NCI-H146 (cell line): Measurements from ENCODE around the gene PROCA1.
"Not testable (repeated sequence)": the region's sequence is repeated elsewhere in the genome, so short reads cannot be mapped to it uniquely, and the experiment has no call there.

Experiments
- DNase-seq: peaks from one replicate; lab custom pipeline; 2025; lab: John Stamatoyannopoulos, UW

The PROCA1 gene

DNA sequence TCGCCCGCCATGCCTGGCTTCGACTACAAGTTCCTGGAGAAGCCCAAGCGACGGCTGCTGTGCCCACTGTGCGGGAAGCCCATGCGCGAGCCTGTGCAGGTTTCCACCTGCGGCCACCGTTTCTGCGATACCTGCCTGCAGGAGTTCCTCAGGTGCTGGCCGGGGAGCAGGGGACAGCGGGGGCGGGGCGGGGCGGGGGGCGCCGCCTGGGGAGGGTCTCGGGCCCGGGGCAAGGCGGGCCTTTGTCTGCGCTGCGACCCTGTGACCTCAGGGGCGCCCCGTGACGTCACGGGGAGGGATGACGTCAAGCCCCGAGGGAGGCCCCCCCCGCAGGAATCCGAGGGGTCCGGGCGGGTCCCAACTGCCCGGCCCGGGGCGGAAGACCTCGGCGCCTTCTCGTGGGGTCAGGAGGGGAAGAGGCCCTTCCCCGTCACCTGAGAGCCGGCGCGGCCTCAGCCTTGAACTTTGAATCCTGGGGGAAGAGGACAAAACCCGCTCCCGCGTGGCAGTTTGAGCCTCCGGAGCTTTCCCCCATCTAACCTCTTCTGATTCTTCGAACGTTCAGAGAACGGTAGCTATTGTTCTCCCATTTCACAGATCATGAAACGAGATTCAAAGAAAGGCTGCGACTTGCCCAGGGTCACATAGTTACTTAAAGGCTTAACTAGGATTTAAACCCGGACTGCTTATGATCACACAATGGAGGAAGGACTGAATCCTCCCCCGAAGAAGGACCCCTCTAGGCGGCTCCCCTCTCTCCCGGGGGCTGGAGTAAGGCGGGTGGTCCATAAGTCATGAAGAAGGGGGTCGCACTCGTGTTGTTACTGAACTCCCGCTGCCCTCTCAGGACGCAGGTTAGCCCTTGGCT, 32.6 kb upstream of the PROCA1 start:
- peak; percentile 53 for DNase-seq

DNA sequence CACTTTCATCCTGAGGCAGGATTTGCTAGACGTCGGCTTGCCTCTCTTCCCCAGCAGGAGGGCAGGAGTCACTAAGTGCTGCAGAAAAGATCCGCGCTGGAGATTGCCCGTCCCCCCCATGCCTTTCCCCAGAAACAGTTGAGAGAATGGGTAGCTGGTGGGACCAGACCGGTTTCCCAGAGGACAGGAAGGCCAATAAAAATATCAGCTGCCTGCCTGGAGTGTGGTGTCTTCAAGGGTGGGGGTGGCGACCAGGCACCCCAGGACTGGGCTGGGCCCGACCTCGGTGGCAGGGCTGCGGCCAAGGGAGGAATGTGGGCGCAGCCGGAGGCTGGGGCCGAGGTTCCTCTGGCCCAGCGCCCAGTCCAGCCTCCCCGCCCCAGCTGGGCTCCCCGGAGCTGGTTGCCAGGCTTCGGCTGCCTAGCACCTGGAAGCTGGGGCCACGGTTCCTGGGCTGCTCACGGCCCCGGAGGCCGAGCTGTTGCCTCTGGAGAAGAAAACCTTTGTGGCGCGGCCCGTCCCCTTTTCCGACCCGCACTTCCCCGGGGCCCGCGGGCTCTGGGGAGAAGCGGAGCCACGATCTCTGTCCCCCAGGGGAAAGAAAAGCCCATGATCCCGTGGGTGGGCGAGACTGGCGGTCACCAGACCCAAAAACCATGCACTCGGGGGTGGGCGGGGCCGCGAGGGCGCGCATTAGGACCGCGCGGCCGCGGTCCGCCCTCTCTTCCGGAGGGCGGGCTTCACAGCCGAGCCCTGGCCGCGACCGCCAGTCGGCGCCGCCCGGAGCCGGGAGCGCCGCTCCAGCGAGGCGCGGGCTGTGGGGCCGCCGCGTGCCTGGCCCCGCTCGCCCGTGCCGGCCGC, 31.8 kb upstream of the PROCA1 start, which contains the start of gene TRAF4:
TRAF4 (plus strand) TSS at position 769 of the 861 bp plus-strand sequence. CDS start 102 bp downstream, outside the sequence.
- peak; percentile 80 for DNase-seq

DNA sequence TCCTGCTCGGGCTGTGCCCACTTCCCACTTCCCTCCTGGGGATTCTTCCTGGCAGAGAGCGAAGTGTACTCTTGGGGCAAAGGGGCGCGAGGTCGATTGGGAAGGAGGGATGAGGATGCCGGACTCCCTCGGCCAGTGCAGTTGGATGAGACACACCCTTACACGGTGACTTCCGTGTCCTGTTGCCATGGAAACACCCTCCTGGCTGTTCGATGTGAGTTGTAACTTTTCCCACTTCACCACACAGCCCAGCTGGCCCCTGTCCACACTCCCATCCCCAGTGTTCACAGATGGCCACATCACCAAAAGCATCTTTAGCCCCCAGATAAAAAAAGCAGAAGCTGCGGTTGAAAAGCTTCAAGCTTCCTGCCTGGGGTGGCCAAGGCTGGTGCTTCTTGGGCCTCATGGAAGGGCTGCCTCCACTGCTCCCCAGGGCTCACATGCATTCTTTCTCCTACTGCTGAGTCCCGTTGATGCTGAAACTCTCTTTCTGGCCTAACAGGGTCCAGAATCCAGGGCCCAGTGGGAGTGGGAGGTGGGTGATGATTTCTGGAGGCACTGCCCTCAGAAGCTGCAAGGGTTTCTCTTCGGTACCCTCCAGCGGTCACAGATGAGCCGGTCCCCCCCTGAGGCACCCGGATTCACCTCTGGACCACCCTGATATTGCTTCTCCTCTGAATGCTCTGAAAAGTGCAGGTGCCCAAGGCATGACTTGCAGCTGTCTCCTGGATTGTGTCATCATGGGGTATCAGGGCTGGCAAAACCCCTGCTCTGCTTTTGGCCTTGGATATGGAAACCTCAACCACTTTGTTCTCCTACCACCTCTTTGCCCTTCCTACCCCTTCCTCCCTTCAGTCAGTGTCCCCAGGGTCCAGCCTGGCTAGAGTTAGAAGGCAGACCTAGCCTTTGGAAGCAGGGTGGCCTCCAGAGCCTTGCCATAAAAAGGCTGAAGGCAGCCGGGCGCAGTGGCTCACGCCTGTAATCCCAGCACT, 30.0 kb upstream of the PROCA1 start:
- DNase-seq = no peak

DNA sequence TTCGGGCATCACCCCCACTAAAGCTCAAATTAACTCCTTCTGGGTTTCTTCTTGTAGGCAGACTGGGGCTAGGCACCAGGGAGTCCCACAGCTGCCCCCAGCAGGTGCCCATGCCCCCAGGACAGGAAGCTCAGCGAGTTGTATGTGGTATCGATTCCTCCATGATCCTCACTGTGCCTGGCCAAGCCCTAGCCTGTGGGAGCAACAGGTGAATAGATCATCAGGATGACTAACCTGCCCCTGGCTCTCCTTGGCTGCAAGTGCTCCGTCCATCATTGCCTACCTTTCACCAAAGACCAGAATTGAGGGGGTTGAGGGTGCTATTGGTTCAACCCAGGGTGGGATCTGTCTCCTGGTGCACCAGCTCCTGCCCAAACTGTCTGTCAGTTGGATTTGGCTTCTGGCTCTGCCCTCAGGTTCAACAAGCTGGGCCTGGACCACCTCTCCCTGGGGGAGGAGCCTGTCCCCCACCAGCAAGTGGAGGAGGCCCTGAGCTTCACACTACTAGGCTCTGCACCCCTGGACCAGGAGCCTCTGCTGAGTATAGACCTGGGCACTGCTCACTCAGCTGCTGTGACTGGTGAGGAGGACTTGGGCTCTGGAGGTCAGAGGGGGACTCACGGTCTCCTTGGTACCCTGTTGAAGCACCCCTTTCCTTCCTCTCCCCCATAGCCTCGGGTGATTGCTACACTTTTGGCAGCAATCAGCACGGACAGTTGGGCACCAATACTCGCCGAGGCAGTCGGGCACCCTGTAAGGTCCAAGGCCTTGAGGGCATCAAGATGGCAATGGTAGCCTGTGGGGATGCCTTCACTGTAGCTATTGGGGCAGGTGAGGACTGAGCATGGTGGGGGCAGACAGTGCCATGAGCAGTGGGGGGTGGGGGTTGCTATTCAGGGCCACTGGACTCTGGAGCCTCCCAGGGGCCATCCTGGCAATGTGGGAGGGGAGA, 29.0 kb upstream of the PROCA1 start:
- DNase-seq = no peak

DNA sequence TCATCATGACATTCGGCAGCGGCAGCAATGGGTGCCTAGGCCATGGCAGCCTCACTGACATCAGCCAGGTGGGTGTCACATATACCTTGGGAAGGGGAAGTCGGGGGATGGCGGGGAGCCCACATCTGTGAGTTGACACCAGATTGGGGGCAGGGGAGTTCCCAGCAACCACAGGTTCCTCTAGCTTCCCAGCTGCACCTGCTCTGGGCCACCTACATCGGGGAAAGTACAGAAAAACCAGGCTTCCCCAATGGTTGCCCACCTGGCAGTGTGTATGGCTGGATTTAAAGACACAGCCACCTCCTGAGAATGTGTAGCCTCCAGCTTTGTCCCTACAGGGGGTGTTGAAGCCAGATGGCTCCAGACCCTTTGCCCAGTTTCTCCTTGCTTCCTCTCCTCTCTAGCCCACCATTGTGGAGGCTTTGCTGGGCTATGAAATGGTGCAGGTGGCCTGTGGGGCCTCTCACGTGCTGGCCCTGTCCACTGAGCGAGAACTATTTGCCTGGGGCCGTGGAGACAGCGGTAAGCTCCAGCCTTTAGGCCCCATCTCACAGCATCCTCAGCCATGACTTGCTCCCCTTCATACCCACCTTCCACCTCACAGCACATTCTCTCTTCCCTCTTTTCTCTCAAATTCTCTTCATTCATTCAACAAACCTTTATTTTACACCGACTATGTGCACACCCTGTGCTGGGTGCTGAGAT, 27.1 kb upstream of the PROCA1 start:
- no peak for DNase-seq

DNA sequence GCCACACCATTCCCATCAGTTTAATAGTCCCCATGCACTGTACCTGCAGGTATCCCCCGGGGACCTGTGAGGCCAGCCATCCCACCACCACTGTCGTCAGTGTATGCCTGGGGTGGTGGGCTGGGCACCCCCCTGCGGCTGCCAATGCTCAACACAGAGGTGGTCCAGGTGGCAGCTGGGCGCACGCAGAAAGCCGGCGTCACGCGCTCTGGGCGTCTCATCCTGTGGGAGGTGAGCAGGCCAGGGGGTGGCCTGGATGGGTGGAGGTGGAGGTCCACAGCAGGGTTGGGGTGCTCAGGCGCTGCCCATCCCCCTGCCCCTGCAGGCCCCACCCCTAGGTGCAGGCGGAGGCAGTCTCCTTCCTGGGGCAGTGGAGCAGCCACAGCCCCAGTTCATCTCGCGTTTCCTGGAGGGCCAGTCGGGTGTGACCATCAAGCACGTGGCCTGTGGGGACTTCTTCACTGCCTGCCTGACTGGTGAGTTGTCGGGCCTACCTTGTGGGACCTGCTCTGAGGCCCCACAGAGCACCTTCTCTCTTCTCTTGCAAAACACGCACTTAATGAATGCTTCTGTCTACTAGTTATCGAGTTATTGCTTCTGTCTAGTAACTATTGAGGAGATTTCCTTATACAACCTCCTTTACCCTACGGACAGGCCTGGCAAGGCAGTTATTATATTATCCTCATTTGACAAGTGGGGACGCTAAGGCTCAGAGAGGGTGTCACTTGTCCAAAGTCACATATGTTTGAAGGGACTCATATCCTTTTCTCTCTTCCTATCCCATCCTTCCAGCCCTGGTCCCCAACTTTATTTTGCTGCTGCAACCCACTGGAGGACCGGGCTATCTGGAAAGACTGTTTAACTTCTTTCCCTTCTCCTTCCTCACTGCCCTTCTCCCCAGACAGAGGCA, 26.3 kb upstream of the PROCA1 start:
- DNase-seq = no peak

DNA sequence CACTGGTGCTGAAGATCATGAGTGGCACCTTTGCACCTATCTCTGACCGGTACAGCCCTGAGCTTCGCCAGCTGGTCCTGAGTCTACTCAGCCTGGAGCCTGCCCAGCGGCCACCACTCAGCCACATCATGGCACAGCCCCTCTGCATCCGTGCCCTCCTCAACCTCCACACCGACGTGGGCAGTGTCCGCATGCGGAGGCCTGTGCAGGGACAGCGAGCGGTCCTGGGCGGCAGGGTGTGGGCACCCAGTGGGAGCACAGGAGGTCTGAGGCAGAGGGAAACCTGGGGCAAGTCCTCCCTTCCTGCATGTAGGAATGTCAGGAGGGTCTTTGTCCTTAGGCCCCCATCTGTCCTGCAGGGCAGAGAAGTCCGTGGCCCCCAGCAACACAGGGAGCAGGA, 25.6 kb upstream of the PROCA1 start:
- no peak for DNase-seq

DNA sequence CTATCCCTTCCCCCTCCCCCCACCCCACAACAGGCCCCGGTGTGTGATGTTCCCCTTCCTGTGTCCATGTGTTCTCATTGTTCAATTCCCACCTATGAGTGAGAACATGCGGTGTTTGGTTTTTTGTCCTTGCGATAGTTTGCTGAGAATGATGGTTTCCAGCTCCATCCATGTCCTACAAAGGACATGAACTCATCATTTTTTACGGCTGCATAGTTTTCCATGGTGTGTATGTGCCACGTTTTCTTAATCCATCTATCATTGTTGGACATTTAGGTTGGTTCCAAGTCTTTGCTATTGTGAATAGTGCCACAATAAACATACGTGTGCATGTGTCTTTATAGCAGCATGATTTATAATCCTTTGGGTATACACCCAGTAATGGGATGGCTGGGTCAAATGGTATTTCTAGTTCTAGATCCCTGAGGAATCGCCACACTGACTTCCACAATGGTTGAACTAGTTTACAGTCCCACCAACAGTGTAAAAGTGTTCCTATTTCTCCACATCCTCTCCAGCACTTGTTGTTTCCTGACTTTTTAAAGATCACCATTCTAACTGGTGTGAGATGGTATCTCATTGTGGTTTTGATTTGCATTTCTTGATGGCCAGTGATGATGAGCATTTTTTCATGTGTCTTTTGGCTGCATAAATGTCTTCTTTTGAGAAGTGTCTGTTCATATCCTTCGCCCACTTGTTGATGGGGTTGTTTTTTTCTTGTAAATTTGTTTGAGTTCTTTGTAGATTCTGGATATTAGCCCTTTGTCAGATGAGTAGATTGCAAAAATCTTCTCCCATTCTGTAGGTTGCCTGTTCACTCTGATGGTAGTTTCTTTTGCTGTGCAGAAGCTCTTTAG, 24.5 kb upstream of the PROCA1 start:
- DNase-seq = not testable (repeated sequence)

DNA sequence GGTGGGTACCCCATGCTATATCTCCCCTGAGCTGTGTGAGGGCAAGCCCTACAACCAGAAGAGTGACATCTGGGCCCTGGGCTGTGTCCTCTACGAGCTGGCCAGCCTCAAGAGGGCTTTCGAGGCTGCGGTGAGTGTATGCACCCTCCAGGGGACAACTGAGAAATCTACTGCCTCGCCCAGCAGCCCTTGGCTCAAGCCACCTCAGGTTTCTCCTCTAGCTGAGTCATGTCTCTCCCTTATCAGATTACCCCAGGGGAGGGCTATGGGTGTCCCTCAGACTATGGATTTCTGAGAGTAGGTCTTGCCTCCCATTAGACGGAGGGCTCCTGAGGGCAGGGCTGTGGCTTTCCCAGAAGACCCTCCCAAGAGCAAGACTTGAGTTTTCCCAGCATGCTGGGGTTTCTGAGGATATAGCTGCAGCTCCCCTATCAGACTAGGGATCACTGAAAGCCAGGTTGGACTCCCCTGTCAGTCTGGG, 23.6 kb upstream of the PROCA1 start:
- DNase-seq = no peak

DNA sequence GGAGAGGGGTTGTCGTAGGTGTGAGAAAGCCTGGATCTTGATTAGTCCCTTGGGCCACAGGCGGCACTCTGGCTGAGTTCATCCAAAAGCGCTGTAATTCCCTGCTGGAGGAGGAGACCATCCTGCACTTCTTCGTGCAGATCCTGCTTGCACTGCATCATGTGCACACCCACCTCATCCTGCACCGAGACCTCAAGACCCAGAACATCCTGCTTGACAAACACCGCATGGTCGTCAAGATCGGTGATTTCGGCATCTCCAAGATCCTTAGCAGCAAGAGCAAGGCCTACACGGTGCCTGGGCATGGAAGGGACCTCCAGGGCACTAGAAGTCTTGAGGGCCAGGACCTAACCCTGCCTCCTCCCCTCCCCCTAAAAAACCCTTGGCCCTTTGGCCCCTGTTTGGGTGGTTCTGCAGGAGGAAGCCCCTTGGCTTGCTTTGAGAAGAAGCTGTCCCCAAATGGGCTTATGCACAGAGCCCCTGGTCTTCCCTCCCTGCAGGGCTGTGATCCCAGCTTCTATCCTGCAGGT, 23.1 kb upstream of the PROCA1 start:
- no peak for DNase-seq

DNA sequence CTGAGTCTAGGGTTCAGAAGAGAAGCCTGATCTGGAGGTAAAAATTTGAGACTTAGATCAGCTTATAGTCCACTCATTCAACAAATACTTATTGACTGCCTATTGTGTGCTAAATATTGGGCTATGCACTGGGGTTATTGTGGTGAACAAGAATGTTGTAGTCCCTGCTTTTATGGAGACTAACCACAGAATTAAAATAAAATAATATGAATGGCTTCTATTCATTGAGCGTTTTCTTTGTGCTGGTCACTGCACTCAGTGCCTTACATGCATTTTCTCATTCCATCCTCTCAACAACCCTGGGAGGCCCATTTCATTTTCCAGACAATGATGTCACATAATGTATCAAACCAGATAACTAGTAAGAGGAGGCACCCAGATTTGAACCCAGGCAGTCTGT, 21.7 kb upstream of the PROCA1 start:
- DNase-seq = no peak

DNA sequence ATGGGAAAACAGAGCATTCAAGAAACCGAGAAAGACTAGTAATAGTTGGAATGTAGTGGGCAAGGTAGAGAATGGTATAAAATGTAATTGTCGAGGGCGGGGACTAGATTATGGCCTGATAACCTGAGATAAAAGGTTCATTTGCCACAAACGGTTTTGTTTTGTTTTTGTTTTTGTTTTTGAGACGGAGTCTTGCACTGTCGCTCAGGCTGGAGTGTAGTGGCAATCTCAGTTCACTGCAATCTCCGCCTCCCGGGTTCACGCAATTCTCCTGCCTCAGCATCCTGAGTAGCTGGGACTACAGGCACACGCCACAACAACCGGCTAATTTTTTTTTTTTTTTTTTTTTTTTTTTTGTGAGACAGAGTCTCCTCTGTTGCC, 18.3 kb upstream of the PROCA1 start:
- no peak for DNase-seq

DNA sequence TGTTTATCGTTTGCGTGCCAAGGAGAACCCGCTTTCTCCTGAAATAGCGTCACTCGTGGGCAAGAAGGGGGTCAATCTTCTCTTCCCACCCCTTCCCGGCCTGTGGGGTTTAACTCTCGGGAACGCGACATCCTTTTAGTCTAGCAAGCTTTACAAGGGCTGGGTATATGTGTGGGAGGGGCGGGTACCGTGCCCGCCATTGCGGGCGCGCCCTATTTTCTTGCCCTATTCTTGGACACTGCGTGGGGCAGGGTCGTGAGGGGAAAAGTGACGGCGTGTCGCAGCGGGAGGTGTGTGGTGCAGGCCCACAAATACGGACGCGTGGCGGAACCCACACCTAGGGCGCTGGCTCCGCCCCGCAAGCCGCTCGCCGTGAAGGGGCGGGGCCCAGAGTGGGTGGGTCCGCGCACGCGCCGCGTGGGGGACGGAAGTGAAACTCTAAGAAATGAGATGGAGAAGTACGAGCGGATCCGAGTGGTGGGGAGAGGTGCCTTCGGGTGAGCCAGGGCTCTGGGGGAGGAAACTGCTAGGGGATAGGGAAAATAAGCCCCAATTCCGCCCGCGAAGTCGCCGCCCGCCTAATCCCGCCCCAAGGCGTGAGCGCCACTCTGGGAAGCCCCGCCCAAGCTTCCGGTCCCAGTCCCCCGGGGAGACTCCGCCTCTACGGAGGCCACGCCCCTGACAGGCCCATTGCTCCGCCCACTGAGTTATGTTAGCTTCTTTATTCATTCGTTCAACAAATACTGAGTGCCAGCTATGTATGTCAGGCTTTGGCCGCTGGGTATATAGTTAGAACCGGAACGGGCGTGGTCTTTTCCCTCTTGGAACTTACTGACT, 16.9 kb upstream of the PROCA1 start, which contains the start of gene NEK8:
NEK8 (plus strand) TSS at position 425 of the 837 bp plus-strand sequence; CDS start at position 451, 26 bp downstream.
- peak; percentile 88 for DNase-seq

DNA sequence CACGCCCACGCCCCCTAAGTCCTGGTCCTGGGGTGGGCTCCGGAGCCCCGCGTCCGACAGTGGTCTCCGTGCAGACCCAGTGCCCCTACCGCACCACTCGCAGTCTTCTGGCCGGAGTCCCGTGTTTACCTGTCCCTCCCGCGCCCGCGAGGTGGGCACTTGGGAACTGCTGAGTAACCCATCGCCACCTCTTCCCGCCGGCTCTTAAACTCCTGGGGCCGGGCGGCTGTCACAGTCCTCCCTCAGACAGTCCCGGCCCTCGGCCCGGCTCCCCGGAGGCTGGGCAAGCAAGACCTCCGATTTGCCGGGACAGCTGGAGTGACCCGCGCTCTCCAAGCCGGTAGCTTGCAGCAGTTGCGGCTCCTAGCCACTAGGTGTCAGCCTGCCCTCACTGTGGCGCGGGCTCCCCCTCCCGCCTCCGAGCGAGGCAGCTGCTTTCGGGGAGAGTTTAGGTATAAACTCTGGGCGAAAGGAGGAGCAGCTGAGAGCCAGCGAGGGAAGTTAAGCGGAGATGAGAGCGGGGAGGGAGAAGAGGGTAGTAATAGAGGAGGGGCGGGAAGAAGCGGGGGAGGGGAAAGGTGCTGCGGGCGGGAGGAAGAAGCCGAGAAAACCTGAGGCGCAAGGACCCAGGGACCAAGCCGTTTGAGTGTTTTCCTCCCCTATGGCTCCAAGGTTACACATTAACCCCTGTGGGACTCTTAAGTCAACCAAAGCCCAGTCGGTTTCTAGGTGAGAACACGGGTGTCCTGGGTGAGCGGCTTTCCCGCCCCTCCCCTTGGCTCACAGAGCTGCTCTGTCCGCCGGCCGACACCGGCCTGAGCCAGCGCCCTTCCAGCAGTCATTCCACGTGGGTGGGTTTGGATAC, 15.2 kb upstream of the PROCA1 start:
- DNase-seq = peak; percentile 94

DNA sequence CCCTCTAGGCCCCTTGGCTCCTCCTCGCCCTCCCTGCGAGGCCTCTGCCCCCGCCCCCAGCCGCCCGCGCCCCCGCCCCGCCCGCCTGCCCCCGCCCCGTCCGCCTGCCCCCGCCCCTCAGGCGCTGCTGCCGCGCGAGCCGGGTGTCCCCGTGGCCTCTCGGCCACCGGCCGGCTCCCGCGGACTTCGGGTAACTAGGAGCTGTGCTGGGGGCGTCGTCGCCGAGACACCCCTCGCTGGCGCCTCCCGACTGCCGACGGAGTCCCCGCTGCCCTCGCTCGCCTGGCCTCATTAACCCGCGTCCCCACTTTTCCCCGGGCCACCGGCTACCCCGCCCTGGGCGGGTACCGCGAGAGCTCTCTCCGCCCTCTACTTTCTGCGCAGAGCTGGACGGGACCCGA, 14.5 kb upstream of the PROCA1 start, which contains the start of gene TLCD1:
TLCD1 (minus strand) TSS at position 8 of the 401 bp plus-strand sequence. CDS start 136 bp downstream, outside the sequence.
- DNase-seq = no peak
